HG02623 (cell line): ENCODE results near the gene KCNAB2.

ENCODE experiments used
- ATAC-seq: cut with Tn5 transposase; IDR thresholded peaks from one replicate; pipeline ENCODE4 v1.9.1; 2021; ENCODE audit warnings: moderate library complexity; ENCODE audit not compliant: unreplicated experiment

KCNAB2 gene

GRCh38 chr1:6077506-6077905 is 31.8 kb downstream of the KCNAB2 start:
- ATAC-seq, result no peak

- no peak for ATAC-seq
These were observed 32.2 kb downstream of the KCNAB2 start for GRCh38 chr1:6077919-6078318.

- no peak for ATAC-seq
These were observed 34.8 kb downstream of the KCNAB2 start for GRCh38 chr1:6080469-6080868.

GRCh38 chr1:6081901-6082300 is 36.2 kb downstream of the KCNAB2 start:
- ATAC-seq, result no peak

GRCh38 chr1:6082430-6082971 is 36.8 kb downstream of the KCNAB2 start:
- no peak for ATAC-seq

GRCh38 chr1:6083385-6083784 is 37.7 kb downstream of the KCNAB2 start:
- no peak for ATAC-seq

- ATAC-seq, result no peak
These were observed 38.2 kb downstream of the KCNAB2 start for GRCh38 chr1:6083801-6084446.

GRCh38 chr1:6084781-6085495 is 39.2 kb downstream of the KCNAB2 start:
- ATAC-seq, result no peak

GRCh38 chr1:6085666-6086065 is 40.0 kb downstream of the KCNAB2 start:
- ATAC-seq, result no peak

- no peak for ATAC-seq
These were observed 40.7 kb downstream of the KCNAB2 start for GRCh38 chr1:6086358-6086757.

- ATAC-seq, result no peak
These were observed 41.2 kb downstream of the KCNAB2 start for GRCh38 chr1:6086762-6087376.

GRCh38 chr1:6087377-6087772 is 41.7 kb downstream of the KCNAB2 start:
- ATAC-seq, result no peak

GRCh38 chr1:6087958-6088357 is 42.3 kb downstream of the KCNAB2 start:
- ATAC-seq, result no peak

GRCh38 chr1:6088956-6089355 is 43.3 kb downstream of the KCNAB2 start:
- ATAC-seq, result no peak

GRCh38 chr1:6090288-6090687 is 44.6 kb downstream of the KCNAB2 start:
- no peak for ATAC-seq

GRCh38 chr1:6090996-6091822 is 45.5 kb downstream of the KCNAB2 start:
- no peak for ATAC-seq

- ATAC-seq, result no peak
These were observed 46.1 kb downstream of the KCNAB2 start for GRCh38 chr1:6091823-6092109.

GRCh38 chr1:6092211-6092610 is 46.5 kb downstream of the KCNAB2 start:
- no peak for ATAC-seq

- ATAC-seq, result no peak
These were observed 47.4 kb downstream of the KCNAB2 start for GRCh38 chr1:6093071-6093470.

- ATAC-seq, result no peak
These were observed 47.9 kb downstream of the KCNAB2 start for GRCh38 chr1:6093611-6094010.

GRCh38 chr1:6094246-6094645 is 48.6 kb downstream of the KCNAB2 start:
- no peak for ATAC-seq
